COLO668 (cell line): ENCODE data around the gene SULT1C2.
"Not testable (repeated sequence)": the region's sequence is repeated elsewhere in the genome, so short reads cannot be mapped to it uniquely, and the experiment has no call there.

Experiments used
- DNase-seq: peaks from one replicate; lab custom pipeline; 2025; ENCODE audit not compliant: unreplicated experiment; lab: John Stamatoyannopoulos, UW

SULT1C2 gene

GRCh38 chr2:108348816-108349570 is 60.3 kb downstream of the SULT1C2 start:
- no peak for DNase-seq

DNA sequence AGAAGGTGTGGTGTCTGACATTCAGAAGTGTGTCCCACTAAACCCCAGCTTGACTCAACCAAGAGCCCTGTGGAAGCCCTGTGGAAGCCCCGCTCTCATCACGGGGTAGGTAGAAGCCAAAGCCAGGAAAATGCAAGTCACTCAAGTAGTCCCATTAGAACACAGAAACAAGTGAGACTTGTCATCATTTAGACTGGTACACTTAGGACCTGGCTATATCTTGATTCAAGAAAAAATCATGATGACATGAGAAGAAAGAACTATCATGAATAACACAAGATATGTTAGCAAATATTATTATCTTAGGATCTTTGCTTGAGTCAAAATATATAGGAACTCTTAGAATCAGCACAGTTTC is 60.9 kb downstream of the SULT1C2 start:
- DNase-seq, result no peak

DNA sequence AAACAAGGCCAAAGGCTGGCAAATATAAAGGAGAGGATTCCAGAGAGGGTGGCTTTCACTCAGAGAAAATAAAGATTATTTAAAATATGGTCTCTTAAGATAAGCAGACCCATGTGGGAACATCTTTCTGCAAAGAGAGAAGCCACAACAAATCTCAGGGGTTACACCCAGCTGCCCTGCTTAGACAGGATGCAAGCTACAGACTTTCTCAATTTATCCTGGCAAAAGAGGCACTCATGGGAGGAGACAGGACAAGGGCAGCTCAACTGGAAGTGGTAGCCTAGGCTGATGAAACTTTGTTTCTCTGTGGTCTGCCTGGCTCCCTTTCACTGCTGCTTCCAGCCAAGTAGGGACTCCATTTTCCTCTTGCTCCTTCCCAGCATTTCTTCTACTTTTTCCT is 63.2 kb downstream of the SULT1C2 start:
- no peak for DNase-seq

DNA sequence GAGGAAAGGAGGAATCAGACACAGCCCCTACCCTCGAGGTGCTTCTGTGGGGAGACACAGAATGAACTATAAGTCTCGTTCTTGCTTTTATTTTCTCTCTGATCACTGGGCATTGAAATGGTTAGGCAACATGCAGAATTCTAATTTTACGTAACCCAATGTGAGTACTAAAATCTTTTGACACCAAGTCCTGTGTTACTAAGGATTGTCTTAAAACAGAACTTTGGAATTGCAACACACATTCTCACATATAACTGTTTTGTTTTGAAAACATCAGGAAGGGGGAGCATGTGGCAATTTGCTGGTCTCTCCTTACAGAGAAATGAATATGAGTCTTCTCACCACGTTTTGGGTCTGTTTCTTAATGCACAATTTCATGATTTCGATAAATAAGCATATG is 65.4 kb downstream of the SULT1C2 start:
- DNase-seq, result no peak

DNA sequence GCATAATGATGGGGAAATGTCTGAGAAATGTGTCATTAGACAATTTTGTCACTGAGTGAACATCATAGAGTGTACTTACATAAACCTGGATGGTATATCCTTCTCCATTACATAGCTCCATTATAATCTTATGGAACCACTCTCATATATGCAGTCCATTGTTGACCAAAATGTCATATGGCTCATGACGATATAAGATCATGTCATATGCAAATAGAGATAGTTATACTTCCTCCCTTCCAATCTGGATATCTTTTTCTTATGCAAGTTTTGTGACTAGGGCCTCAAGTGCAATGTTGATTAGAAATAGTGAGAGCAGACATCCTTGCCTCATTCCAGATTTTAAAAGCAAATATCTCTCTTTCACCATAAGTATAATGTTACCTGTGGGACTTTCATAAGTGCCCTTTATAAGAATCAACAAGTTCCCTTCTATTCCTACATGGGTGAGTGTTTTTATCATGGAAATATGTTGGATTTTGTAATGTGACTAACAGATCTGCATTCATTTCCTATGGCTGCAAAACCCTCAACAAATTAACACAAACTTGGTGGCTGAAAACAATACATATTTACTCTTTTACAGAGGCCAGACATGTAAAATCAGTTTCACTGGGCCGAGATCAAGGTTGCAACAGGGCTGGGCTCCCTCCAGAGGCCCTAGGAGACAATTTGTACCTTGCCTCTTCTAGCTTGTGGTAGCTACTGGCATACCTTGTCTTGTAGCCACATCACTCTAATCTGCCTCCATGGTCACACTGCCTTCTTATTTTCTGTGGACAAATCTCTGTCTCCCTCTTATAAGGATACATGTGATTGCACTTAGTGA is 67.4 kb downstream of the SULT1C2 start:
- no peak for DNase-seq

- DNase-seq, result not testable (repeated sequence)
Observed at GRCh38 chr2:108359336-108359735, 70.6 kb downstream of the SULT1C2 start.
